ENCODE measurements around the gene GARIN1A.

GARIN1A gene

GRCh38 chr7:128692623-128693270 lies 20.7 kb downstream of the GARIN1A start:
- TF ChIP-seq CTCF (IDR thresholded peaks at IDR 0.05; ENCODE audit: control insufficient read depth, extremely low read depth, insufficient read depth) = no peak
- DNase-seq (ENCODE audit: low read depth) = no peak
- H3K4me3 ChIP-seq (ENCODE audit: low read depth, low read length) = no peak overlapping the region

GRCh38 chr7:128693373-128694015 lies 21.4 kb downstream of the GARIN1A start:
- DNase-seq (ENCODE audit: low read depth) = no peak
- no peak overlapping the region for H3K4me3 ChIP-seq (ENCODE audit: low read depth, low read length)
- TF ChIP-seq CTCF (IDR thresholded peaks at IDR 0.05; ENCODE audit: control insufficient read depth, extremely low read depth, insufficient read depth) = no peak

DNA sequence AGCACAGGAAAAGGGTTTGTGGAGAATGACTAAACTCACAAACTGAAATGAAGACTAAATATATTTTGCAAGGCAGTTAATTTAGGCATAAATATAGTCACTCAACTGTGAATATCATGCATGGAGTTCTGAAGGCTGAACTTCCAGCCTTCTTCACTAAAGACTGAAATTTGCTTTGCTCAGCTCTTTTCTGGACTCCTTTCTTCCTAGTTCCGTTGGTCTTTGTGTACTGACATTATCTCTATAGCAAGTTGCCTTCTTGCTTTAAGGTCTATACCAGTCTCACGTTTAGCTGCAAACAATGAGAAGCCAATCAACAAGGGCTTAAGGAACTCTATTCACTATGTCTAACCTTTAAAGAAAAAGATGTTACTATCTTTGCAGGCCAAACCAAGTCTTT lies 22.6 kb downstream of the GARIN1A start:
- no peak for TF ChIP-seq CTCF (IDR thresholded peaks at IDR 0.05; ENCODE audit: control insufficient read depth, extremely low read depth, insufficient read depth)
- no peak overlapping the region for H3K4me3 ChIP-seq (ENCODE audit: low read depth, low read length)
- DNase-seq (ENCODE audit: low read depth) = no peak

DNA sequence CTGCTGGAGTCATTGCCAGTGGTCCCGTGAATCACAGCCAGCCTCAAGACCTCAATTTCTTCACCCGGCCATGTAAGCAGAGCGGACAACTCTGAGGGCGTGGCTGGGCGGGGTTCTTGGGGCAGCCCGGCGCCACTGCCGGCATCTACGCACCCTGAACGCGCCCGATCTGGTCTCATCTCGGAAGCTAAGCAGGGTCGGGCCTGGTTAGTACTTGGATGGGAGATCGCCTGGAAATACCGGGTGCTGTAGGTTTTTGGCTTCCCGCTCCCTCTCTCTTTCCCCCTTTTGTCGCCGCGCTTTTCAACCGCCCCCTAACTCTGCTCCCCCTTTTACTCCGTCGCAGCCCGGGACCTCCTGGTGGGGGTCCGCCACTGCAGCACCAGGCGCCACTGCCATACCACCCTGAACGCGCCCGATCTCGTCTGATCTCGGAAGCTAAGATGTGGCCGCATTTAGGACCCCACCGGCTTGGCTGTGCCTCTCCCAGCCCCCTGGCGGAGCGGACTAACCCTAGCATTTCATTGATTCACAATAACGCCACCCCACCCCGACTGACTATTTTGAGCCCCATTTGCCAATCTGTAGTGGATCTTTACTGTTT lies 25.3 kb downstream of the GARIN1A start:
- TF ChIP-seq CTCF (IDR thresholded peaks at IDR 0.05; ENCODE audit: control insufficient read depth, extremely low read depth, insufficient read depth) = no peak
- DNase-seq (ENCODE audit: low read depth) = no peak
- H3K4me3 ChIP-seq (ENCODE audit: low read depth, low read length) = no peak overlapping the region

DNA sequence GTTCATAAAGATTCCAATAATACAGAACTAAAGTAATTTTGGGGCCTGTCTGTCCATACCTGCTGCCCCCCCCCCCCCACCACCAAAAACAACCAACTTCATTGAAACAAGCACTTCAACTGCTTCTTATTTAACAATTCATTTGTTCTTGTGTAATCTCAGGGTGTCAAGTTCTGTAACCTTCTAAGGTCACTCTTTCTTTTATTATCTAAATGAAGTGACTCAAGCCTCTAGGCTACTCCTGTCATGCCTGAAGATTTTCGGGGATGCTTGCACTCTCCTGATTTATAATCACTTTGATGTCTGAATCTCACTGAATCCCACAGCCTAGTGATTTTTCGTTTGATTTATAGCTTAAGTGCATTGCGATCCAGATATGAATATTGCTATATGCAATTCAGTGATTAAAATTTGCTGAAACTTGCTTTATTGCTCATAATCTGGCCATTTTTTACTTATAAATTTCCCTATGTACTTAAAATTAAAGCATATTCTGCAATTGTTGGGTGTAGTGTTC lies 27.2 kb downstream of the GARIN1A start:
- no peak overlapping the region for H3K4me3 ChIP-seq (ENCODE audit: low read depth, low read length)
- no peak for TF ChIP-seq CTCF (IDR thresholded peaks at IDR 0.05; ENCODE audit: control insufficient read depth, extremely low read depth, insufficient read depth)
- no peak for DNase-seq (ENCODE audit: low read depth)

GRCh38 chr7:128699895-128700294 lies 27.8 kb downstream of the GARIN1A start:
- H3K4me3 ChIP-seq (ENCODE audit: low read depth, low read length) = no peak overlapping the region
- no peak for TF ChIP-seq CTCF (IDR thresholded peaks at IDR 0.05; ENCODE audit: control insufficient read depth, extremely low read depth, insufficient read depth)
- no peak for DNase-seq (ENCODE audit: low read depth)
